Stimulated activated CD8-positive, alpha-beta memory T cell treated with anti-CD3 and anti-CD28 coated beads, Interleukin-15, amount 100 ng/mL, for 4 hours (primary cell): ENCODE measurements around the gene ZNF366.
"Not testable (repeated sequence)": the region's sequence is repeated elsewhere in the genome, so short reads cannot be mapped to it uniquely, and the experiment has no call there.

Source experiments
- DNase-seq, 2 donors: peaks; one replicate each; pipeline ENCODE4 v3.0.0-alpha.2; 2020; ENCODE audit warnings: low read depth in 2 of 2

ZNF366 gene

DNA sequence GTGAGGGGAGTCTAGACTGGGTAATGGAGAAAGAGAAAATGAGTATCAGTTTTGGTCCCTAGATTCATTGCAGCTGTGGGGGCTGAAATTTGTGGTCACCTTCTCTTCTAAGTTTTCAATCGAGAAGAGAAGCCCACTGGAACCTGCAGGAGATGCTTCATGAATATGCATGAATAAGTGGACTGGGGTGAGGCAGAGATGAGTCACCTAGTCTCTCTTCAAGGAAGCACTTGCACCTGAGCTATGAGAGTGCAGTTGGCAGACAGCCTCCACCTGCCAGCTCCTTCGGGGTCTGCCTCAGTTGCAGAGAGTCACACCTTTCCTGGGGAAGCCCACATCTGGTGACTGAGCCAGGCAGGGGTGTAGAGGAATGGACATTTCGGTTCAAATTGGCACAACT lies 69.1 kb downstream of the ZNF366 start:
- no peak for DNase-seq

GRCh38 chr5:72436796-72437471 lies 70.3 kb downstream of the ZNF366 start:
- no peak for DNase-seq

DNA sequence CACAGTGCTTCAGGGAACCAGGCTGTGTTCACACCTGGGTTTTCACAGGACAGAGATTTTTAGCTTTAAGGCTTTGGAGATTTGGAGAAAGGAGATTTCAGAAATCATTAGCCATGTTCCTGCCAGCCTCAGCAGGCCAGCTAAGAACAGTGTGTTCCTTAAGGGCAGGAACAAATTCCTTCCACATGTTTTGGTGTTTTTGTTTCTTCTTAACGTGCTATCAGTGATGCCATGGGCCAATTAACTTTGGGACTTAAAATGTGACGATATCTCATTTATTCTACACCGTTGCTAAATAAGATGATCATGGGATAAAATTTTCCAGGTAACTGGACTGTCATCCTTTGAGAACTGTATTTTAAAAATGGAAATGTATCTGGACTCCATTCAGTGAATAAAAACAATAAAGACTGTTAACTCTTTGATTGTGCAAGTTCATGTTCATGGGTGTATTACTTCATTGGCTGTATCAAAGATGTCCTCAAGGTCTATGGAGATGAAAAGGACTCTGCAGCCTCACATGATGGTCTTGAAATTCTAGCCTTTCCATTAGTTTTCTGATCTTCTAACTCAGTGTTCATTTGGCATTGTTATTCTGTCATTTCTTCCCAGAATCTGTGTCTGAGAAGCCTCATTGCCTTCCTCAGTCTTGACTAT lies 72.3 kb downstream of the ZNF366 start:
- DNase-seq, result no peak

- DNase-seq, result no peak
These were observed 73.0 kb downstream of the ZNF366 start for GRCh38 chr5:72434056-72434780.

GRCh38 chr5:72433522-72433921 lies 73.7 kb downstream of the ZNF366 start:
- no peak for DNase-seq

GRCh38 chr5:72428669-72429068 lies 78.5 kb downstream of the ZNF366 start:
- DNase-seq, result no peak

- DNase-seq, result no peak
These were observed 79.4 kb downstream of the ZNF366 start for GRCh38 chr5:72427488-72428437.

- DNase-seq, result no peak
These were observed 80.2 kb downstream of the ZNF366 start for GRCh38 chr5:72427016-72427415.

GRCh38 chr5:72426019-72426418 lies 81.2 kb downstream of the ZNF366 start:
- DNase-seq, result no peak

GRCh38 chr5:72418271-72418670 lies 88.9 kb downstream of the ZNF366 start:
- no peak for DNase-seq

DNA sequence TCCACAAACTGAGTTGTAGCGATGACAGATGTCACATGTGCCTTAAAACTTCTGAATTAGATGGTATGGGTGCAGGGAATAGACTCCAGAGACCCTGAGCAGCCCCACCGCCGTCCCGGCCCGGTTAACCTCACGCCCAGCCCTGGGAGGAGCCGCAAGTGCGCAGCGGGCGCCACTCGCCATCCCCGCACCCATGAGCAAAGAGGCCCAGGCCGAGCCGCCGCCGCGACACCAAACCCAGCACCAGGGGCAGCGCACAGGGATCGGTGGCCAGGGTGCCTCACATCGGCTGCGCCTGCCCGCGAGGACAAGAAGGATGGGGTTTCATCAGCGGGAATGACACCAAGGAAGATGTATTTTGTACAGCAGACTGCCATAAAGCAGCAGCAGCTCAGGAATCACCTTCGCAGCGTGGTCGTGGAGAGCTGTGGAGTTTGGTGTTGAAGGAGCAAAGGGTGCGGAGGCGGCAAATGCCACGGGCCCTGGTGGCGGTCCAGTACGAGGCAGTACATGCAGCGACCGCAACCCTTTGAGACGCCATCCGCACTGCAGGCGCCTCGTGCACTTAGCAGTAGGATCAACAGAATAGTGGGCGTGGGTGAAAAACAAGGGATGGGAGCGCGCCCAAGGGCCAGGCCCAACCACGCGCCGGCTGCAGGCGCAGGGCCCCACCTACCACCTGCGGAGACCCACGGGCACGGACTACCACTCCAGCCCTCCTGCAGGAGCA lies 89.7 kb downstream of the ZNF366 start:
- no peak for DNase-seq

GRCh38 chr5:72415616-72416325 lies 91.4 kb downstream of the ZNF366 start:
- no peak for DNase-seq

DNA sequence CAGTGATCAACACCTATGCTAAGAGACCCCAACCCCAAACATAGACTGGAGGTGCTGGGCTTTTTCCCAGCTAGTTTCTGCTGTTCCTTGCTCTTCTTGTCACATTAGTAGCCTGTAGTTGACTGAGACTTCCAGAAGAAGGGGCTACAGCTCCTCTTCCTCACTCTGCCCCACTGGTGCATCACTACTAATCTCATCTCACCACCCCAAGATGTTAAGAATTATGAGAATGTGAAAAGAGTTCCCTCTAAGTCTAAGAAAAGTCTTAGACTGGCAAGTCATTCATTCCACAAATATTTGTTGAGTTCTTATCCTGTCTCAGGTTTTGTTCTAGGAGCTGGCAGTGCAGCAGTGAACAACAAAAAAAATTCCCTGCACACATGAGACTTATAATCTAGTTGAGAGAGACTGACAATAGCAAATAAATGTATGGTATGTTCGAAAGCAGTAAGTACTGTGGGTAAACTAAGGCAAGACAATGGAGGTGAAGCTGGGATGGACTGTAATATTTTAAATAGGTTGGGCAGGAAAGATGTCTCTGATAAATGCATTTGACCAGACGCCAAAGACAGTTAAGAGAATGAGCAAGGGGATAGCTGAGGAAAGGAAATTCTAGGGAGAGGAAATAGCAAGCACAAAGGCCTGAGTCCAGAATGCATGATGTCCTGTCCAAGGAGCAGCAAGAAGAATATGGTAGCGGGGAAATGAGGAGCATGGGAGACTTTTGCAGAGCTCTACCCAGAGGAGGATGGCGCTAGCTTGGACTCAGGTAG lies 94.7 kb downstream of the ZNF366 start:
- DNase-seq, result no peak

DNA sequence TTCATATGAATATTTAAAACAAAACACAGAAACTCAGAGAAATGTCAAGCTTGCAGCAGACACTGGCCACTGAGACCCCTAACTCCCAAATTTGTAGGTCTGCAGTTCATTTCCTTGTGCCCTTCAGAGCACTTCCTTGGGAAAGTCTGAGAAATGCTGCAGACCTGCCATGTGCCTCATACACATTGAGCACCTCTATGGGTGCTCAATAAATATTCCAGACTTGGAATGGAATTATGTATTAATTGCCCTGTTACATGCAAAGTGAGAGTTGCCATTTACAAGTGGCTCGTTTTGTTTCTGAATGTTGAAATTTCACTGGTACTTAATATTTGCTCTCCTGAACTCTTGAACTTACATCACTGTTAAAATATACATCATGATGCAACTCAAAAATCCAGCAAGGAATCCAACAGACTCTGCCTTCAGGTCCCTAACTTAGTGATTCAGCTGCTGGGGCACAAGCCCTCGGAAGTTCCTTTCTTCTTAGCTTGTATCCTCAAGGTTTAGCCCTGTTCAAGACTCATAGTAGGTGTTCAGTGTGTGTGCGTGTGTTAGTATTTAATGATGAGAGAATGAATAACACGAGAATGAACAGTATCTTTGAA lies 96.4 kb downstream of the ZNF366 start:
- no peak for DNase-seq

- no peak for DNase-seq
These were observed 98.6 kb downstream of the ZNF366 start for GRCh38 chr5:72408603-72409002.

DNA sequence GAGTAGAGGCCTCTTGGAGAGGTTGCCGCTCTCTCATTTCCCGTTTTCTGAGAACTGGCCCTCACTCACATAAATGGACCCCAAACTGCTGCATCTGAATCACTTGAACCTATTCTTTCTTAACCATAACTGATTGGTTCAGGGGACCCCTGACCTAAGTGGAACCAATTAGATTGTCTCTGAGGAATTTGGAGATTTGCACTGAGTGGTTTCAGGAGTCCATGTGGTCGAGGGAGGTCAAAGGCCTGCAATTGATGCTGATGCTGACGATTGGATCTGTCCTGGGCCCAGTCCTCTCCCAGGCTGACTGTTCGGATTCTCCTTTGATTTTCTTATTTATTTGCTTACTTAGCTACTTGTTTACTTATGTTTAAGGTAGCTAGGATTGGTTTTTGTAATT lies 99.1 kb downstream of the ZNF366 start:
- DNase-seq, result no peak

DNA sequence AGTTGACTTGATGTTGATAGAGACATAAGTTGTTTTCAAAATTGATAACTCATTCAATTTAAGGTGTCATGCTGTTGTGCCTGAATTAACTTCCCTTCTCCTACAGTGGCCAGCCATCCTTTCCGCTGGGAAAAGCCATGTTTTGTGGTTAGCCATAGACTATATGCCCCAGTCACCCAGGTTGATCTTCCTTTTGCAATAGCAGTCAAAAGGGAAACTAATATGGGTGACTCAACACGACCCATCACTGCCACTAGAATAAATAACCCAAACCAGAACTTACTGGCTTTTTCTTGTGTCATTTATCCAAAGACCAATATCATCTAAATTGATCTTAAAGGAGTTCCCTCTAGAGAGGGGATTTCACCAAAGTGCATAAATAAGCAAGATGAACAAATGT lies 99.7 kb downstream of the ZNF366 start:
- no peak for DNase-seq

DNA sequence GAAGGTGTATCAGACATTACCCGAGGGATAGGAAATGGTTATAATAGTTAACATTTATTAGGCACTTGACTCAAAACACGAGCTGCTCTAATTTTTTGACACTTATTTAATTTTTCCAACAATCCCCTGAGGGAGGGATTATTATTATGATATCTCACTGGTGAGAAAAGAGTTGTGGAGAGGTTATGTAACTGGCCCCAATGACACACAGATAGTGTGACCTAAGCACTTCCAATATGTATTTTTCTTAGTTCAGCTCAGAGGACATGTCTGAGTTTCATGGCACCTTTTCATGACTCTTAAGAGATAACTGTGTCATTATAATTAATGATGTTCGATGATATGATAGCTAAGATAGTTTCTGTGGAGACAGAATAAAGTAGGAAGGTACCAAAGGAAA lies 100.1 kb downstream of the ZNF366 start:
- no peak for DNase-seq

- DNase-seq, result not testable (repeated sequence)
These were observed 102.4 kb downstream of the ZNF366 start for GRCh38 chr5:72404771-72405170.
